Prostate gland (tissue), 2 donors: Measurements from ENCODE around the gene TOPBP1. TPM values are rescaled to one million over a fixed set of nuclear protein-coding genes. Genes with fewer than 3 reads are reported as not detected.
"Not testable (repeated sequence)": the region's sequence is repeated elsewhere in the genome, so short reads cannot be mapped to it uniquely, and the experiment has no call there.

Experiments used
- DNase-seq: peaks from one replicate; pipeline ENCODE4 v3.0.0-alpha.2; 2019; ENCODE audit warnings: low spot score
- H3K27ac ChIP-seq, 2 donors: fragments of 200-600 bp; sonication (generic); 2 replicates each; pipeline ENCODE4 v1.5.1; 2017 to 2019
- H3K27me3 ChIP-seq: fragments of 200-600 bp; sonication (generic); replicated peaks from 2 replicates; pipeline ENCODE4 v1.5.1; 2019; ENCODE audit not compliant: insufficient read depth
- H3K36me3 ChIP-seq, 2 donors: fragments of 200-600 bp; sonication (generic); 1 replicate in 1 of 2; 2 replicates in 1 of 2; pipeline versions ENCODE4 v1.5.1 to v1.8.1; 2017 to 2019
- H3K4me1 ChIP-seq: fragments of 200-600 bp; sonication (generic); replicated peaks from 2 replicates; pipeline ENCODE4 v1.5.1; 2019
- H3K4me3 ChIP-seq, 2 donors: fragments of 200-600 bp; sonication (generic); 2 replicates each; pipeline ENCODE4 v1.5.1; 2017 to 2019
- H3K9me3 ChIP-seq: fragments of 200-600 bp; sonication (generic); 2 replicates; pipeline ENCODE4 v1.5.1; 2017
- POLR2A ChIP-seq: fragments of 450-650 bp; IDR thresholded peaks from one replicate; pipeline ENCODE4 v1.6.1; 2016; ENCODE audit warnings: antibody characterized with exemption, mild to moderate bottlenecking
- POLR2AphosphoS5 ChIP-seq: sonication (generic); formaldehyde crosslinking; IDR thresholded peaks from one replicate; pipeline ENCODE4 v1.6.1; 2017; ENCODE audit warnings: antibody characterized with exemption
- WGBS: methylation state at CpG from one replicate; pipeline ENCODE4 v1.1.5; 2018; 5-methylcytosine and 5-hydroxymethylcytosine counted together
- intact Hi-C: fragments of 100-400 bp; cut with DNase I; formaldehyde crosslinking; loops from one replicate; pipeline ENCODE4 v1.14.2; 2022
- small RNA-seq, 2 donors: library from RNA; depleted of rRNA; stranded (forward); fragments of <200 nt; gene quantifications; one replicate each; pipeline ENCODE3, GENCODE V24; 2016
- total RNA-seq, 2 donors: library from RNA; depleted of rRNA; stranded (reverse); fragments of >200 nt; gene quantifications; one replicate each; pipeline ENCODE4 v1.1.0, GENCODE V29; 2016
- TF ChIP-seq, protein P1 (sequence below), 4 experiments: fragments of 200-600 bp in 2 of 4; fragments of 450-650 bp in 2 of 4; sonication (generic) in 2 of 4; IDR thresholded peaks; 1 replicate in 3 of 4; 2 replicates in 1 of 4; pipeline ENCODE4 v1.5.1; 2016 to 2019; ENCODE audit warnings: antibody characterized with exemption in 4 of 4, mild to moderate bottlenecking in 2 of 4, moderate library complexity in 2 of 4

The TOPBP1 gene
- total RNA-seq, 2 donors from 2014 or later, result 15.6 to 25.3 TPM

DNA sequence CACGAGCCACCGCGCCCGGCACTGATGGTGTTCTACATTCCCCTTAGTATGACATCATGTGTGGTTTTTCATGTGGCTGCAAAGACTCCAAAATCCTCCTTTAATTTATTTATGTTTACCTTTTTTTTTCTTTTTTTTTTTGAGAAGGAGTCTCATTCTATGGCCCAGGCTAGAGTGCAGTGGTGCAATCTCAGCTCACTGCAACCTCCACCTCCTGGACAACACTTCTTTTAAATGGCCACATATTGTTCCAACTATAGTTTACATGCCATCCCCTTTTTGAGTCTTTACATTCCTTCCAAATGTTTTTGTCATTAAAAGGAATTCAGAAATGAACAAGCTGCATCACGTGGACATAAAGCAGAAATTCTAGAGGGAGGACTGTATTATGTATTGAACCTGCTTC is 98.6 kb downstream of the TOPBP1 start:
- no peak for DNase-seq
- H3K4me3 ChIP-seq, result no peak overlapping the region
- no peak for TF ChIP-seq POLR2AphosphoS5
- TF ChIP-seq, protein P1, sequence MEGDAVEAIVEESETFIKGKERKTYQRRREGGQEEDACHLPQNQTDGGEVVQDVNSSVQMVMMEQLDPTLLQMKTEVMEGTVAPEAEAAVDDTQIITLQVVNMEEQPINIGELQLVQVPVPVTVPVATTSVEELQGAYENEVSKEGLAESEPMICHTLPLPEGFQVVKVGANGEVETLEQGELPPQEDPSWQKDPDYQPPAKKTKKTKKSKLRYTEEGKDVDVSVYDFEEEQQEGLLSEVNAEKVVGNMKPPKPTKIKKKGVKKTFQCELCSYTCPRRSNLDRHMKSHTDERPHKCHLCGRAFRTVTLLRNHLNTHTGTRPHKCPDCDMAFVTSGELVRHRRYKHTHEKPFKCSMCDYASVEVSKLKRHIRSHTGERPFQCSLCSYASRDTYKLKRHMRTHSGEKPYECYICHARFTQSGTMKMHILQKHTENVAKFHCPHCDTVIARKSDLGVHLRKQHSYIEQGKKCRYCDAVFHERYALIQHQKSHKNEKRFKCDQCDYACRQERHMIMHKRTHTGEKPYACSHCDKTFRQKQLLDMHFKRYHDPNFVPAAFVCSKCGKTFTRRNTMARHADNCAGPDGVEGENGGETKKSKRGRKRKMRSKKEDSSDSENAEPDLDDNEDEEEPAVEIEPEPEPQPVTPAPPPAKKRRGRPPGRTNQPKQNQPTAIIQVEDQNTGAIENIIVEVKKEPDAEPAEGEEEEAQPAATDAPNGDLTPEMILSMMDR (IDR thresholded peaks at IDR 0.05), result no peak
- no peak for TF ChIP-seq POLR2A

DNA sequence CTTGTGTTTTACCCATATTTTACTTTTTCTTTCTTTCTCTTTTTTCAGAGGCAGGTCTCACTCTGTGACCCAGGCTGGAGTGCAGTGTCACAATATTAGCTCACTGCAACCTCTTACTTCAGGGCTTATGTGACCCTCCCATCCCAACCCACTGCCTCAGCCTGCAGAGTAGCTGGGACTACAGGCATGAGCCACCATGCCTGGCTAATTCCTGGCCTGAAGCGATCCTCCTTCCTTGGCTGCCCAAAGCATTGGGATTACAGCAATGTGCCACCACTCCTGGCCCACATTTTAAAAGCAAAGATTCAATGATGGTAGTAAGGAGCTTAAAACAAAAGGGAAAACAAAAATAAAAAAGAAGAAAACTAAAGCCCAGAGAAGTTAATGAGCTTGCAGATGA is 99.4 kb downstream of the TOPBP1 start:
- Histone ChIP-seq H3K9me3 (no peaks in the 10 kb centered on the region), H3K27me3 (no peaks in the 10 kb centered on the region), H3K4me1 (no peaks in the 10 kb centered on the region), H3K4me3 (no peak overlapping the region), H3K27ac (no peak overlapping the region), H3K36me3 (no peaks in the 10 kb centered on the region)
- TF ChIP-seq POLR2A (no peak), POLR2AphosphoS5 (no peak)
- TF ChIP-seq, protein P1 (IDR thresholded peaks at IDR 0.05), result no peak
- WGBS, result 96% methylated on average over 1 of the region's 1 CpG
- DNase-seq, result no peak
- intact Hi-C loops, result no loop called here

More for the DNA sequence above, 98.6 kb downstream of the TOPBP1 start:
- H3K27ac ChIP-seq, result no peak overlapping the region
- H3K9me3 ChIP-seq, result no peaks in the 10 kb centered on the region
- intact Hi-C loops, result no loop called here
- H3K36me3 ChIP-seq, result no peaks in the 10 kb centered on the region
- H3K4me1 ChIP-seq, result no peaks in the 10 kb centered on the region
- no peaks in the 10 kb centered on the region for H3K27me3 ChIP-seq
- 66% methylated on average over 5 of the region's 5 CpGs for WGBS

DNA sequence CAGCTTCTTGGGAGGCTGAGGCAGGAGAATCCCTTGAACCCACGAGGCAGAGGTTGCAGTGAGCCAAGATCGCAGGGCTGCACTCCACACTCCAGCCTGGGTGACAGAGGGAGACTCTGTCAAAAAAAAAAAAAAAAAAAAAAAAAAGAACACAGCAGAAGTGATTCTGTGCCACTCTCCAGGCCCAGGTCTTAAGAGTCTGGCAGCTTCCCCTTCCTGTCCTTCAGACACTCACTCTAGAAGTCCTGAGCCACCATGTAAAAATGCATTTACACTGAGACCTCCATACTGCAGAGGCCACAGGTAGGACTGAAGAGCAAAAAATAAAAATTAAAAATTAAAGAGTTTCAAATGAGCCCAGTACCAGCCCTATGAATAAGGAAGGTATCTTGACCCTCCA is 100.1 kb downstream of the TOPBP1 start:
- Histone ChIP-seq H3K27me3 (no peaks in the 10 kb centered on the region), H3K36me3 (no peaks in the 10 kb centered on the region), H3K4me1 (no peaks in the 10 kb centered on the region), H3K4me3 (no peak overlapping the region), H3K27ac (no peak overlapping the region), H3K9me3 (no peaks in the 10 kb centered on the region)
- DNase-seq, result no peak
- 89% methylated on average over 2 of the region's 2 CpGs for WGBS
- intact Hi-C loops, result no loop called here
- TF ChIP-seq POLR2A, result no peak
- TF ChIP-seq, protein P1 (IDR thresholded peaks at IDR 0.05), result no peak
- TF ChIP-seq POLR2AphosphoS5, result no peak

DNA sequence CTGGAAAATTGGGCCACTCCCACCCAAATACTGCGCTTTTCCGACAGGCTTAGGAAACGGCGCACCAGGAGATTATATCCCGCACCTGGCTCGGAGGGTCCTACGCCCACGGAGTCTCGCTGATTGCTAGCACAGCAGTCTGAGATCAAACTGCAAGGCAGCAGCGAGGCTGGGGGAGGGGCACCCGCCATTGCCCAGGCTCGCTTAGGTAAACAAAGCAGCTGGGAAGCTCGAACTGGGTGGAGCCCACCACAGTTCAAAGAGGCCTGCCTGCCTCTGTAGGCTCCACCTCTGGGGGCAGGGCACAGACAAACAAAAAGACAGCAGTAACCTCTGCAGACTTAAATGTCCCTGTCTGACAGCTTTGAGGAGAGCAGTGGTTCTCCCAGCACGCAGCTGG is 110.2 kb downstream of the TOPBP1 start:
- H3K4me1 ChIP-seq, intact Hi-C loops, H3K9me3 ChIP-seq, DNase-seq, H3K36me3 ChIP-seq, H3K27me3 ChIP-seq, H3K27ac ChIP-seq, H3K4me3 ChIP-seq: not testable (repeated sequence)
- 86% methylated on average over 14 of the region's 14 CpGs for WGBS

Small RNA genes within 50 kb of the gene (small RNA-seq; reads per million reads assigned to genes)
- 0 reads per million in 2 donors for gene RF00438
- 0 reads per million in 2 donors for gene RNA5SP140
- 0 reads per million in 2 donors for gene RNU6-678P

Other genes starting within 250 kb of the TOPBP1 start
- gene CDV3, start 88.3 kb downstream of the TOPBP1 start, total RNA-seq, result 100 to 1,000 TPM in 1 of 2 donors, 10 to 100 TPM in 1; 68.8 to 105 TPM
- gene TF, start 84.5 kb upstream of the TOPBP1 start, total RNA-seq, result 10 to 100 TPM; 15.1 to 57.9 TPM
- gene SRPRB, start 143.9 kb upstream of the TOPBP1 start, total RNA-seq, result 10 to 100 TPM; 25.5 to 29.1 TPM
- 1 to 10 TPM; 4.5 to 7.1 TPM for gene RAB6B, start 233.9 kb upstream of the TOPBP1 start, total RNA-seq